Jurkat, Clone E6-1 (cell line): ENCODE measurements around the gene ZNF471. TPM values are rescaled to one million over a fixed set of nuclear protein-coding genes. Genes with fewer than 3 reads are reported as not detected.

Experiments used
- DNase-seq: peaks from one replicate; pipeline ENCODE4 v3.0.0-alpha.2; 2011; ENCODE audit warnings: low read depth, low spot score
- H3K4me3 ChIP-seq: 2 replicates; pipeline ENCODE4 v1.5.1; 2011; ENCODE audit warnings: mild to moderate bottlenecking, low read length, control low read depth, moderate library complexity
- polyA plus RNA-seq: library from polyadenylated mRNA; unstranded; fragments of >200 nt; gene quantifications from one replicate; pipeline ENCODE4 v1.2.1, GENCODE V29; 2012; ENCODE audit warnings: missing spikeins; ENCODE audit not compliant: insufficient read length, insufficient read depth

ZNF471 gene
- not detected for polyA plus RNA-seq

GRCh38 chr19:56507446-56508289 lies at the start of gene ZNF471:
ZNF471 (plus strand) TSS chr19:56507855; CDS start chr19:56511572, 3,717 bp downstream.
- no peak within 1 kb of the TSS for H3K4me3 ChIP-seq
- no peak for DNase-seq

GRCh38 chr19:56474308-56474707 lies 33.3 kb upstream of the ZNF471 start:
- no peak for DNase-seq
- no peak overlapping the region for H3K4me3 ChIP-seq

DNA sequence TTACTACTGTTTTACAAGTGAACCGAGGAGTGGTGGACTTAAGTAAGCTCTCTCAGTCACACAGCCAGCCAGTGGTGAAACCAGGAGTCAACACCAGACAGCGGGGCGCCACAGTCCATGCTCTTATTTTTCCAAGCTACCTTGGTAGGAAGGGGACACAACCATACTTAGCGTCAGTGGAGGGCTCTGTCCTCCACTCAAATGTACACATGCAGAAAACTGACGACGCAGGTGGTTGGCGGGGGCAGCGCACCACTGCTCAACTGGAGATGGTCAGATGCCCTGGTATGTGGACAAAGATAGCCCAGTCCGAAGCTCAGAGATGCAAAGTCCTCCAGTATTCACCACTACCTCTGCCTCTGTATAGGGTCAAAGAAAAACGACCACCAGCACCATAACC lies 31.6 kb upstream of the ZNF471 start:
- H3K4me3 ChIP-seq: no peak overlapping the region
- DNase-seq: no peak

DNA sequence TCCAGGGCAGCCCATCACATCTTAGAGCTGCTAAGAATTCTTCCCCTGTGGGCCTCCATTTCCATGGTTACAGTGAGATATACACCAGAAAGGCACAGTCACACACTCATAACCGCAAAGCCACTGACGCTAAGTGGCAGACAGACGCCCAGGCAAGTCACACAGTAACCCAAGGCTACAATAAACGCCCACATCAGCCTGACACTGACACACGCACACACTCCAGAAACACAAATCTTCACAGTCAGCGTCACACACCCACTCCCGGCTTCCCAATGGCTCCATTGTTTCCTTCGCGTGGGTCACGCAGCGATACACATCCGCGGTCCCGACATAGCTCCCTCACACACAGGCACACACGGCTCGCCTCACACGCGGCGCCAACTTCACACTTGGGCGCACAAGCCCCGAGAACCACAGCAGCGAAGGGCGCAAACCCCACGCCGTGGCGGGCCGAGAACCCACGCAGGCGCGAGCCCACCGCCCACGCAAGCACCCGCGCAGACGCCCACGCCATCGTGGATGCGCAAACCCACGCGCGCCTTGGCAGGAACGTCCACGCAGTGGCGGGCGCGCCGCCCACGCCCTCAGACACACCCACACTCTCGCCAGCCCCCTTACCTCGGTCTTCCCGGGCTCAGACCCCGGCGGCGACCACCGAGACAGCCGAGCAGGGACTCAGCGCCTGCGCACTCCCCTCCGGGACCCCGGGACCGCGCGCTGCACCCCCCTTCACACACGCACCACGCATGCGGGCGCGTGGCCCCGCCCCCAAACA lies 30.8 kb upstream of the ZNF471 start, which contains the start of gene ZNF667:
Gene ZNF667 (minus strand): TSS at position 695 of the 778 bp plus-strand sequence. CDS start 14,975 bp downstream, outside the sequence.
- no peak within 1 kb of the TSS for H3K4me3 ChIP-seq
- no peak for DNase-seq

GRCh38 chr19:56477429-56478338 lies 30.0 kb upstream of the ZNF471 start:
- H3K4me3 ChIP-seq: no peak overlapping the region
- DNase-seq: no peak

- no peak for DNase-seq
Observed at GRCh38 chr19:56491399-56491798, 16.3 kb upstream of the ZNF471 start.

DNA sequence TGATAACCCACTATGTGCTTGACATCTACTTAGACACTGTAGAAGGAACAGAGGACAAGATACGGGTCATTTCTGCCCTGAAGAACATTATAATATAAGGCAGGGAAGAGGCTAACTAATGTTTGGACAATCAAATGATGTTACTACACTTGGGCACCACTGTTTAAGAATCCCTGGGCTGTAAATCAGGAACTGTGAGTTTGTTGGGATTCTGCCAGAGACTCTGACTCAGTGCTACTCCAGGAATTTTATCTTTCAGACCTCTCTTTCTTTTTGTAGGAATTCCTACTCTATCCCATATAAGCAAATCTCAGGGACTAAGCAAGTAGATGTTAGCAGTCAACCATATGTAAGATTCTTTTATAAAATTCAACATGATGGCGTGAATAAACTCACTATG lies 3.1 kb upstream of the ZNF471 start:
- DNase-seq: no peak

More at GRCh38 chr19:56491399-56491798, 16.3 kb upstream of the ZNF471 start:
- H3K4me3 ChIP-seq: no peak overlapping the region

GRCh38 chr19:56508290-56508778 lies 679 bp downstream of the ZNF471 start:
- no peak for DNase-seq
- no peak overlapping the region for H3K4me3 ChIP-seq

More for the DNA sequence above, 3.1 kb upstream of the ZNF471 start:
- H3K4me3 ChIP-seq: no peak overlapping the region

GRCh38 chr19:56525214-56525860 lies 17.7 kb downstream of the ZNF471 start:
- no peak for DNase-seq
- H3K4me3 ChIP-seq: no peak overlapping the region

DNA sequence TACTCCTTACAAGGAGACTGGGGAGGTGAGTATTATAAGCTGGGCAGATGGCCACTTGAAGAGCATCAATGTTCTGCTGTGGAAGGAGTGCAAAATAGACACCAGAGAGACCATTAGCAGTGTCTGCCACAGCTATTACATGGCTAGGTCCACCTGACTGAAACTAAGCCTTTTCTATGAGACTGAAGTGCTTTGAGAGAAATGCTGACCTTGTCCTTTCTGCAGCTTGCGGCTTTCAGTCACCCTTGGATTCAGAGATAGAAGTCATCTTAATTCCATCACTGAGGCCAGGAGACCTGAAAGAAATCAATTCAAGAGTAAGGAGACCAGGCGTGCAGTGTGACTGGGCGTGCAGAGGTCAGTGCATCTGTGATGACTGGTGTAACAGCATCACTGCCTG lies 29.8 kb downstream of the ZNF471 start:
- DNase-seq: no peak
- no peak overlapping the region for H3K4me3 ChIP-seq

DNA sequence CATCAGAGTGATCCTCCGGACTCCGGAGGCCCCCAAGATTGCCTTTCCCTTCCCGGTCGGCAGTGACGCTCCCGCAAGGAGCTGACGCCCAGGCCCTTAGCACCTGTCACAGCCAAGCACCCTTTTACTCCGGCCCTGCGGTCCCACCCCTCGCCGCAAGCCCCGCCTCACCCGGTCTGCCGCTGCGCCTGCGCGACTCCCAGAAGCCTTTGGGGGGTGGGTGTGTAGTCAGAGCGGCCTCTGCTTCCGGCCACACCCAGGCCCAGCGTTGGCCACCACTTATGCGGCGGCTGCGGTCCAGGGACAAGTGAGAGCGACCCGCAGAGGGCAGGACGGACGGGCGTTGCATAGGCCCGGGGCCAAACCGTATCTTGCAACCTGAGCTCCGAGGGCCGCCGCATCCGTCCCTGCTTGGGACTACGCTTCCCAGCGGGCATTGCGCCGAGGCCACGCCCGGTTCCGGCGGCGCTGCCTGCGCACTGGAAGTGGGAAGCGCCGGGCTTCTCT lies 30.7 kb downstream of the ZNF471 start:
- H3K4me3 ChIP-seq: no peak overlapping the region
- DNase-seq: no peak

GRCh38 chr19:56538761-56539263 lies 31.2 kb downstream of the ZNF471 start, which contains the start of gene ZFP28:
ZFP28 (plus strand) TSS chr19:56538948; CDS start chr19:56539019, 71 bp downstream.
- H3K4me3 ChIP-seq: no peak within 1 kb of the TSS
- no peak for DNase-seq

DNA sequence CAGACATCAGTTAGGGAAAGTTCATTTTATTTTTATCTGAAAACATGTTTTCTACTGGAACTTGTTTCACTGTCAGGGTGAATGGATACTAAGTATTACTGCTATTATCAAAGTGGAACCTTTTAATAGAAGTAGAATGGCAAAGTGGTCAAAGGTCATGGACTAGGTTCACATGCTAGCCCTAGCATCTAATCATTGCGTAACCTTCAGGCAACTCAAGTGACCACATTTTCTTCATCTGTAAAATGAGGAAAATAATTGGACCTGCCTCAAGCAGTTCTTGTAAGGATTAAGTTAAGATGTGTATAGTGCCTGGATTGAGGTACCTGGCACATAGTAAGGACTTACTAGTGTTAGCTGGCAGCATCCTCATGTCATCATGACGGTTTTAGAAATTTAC lies 36.1 kb downstream of the ZNF471 start:
- H3K4me3 ChIP-seq: no peak overlapping the region
- no peak for DNase-seq

GRCh38 chr19:56547535-56547934 lies 39.9 kb downstream of the ZNF471 start:
- no peak for DNase-seq
- no peak overlapping the region for H3K4me3 ChIP-seq

DNA sequence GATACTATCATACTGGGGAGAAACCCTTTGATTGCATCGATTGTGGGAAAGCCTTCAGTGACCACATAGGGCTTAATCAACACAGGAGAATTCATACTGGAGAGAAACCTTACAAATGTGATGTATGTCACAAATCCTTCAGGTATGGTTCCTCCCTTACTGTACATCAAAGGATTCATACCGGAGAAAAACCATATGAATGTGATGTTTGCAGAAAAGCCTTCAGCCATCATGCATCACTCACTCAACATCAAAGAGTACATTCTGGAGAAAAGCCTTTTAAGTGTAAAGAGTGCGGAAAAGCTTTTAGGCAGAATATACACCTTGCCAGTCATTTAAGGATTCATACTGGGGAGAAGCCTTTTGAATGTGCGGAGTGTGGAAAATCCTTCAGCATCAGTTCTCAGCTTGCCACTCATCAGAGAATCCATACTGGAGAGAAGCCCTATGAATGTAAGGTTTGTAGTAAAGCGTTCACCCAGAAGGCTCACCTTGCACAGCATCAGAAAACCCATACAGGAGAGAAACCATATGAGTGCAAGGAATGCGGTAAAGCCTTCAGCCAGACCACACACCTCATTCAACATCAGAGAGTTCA lies 46.7 kb downstream of the ZNF471 start:
- H3K4me3 ChIP-seq: no peak overlapping the region
- DNase-seq: no peak

DNA sequence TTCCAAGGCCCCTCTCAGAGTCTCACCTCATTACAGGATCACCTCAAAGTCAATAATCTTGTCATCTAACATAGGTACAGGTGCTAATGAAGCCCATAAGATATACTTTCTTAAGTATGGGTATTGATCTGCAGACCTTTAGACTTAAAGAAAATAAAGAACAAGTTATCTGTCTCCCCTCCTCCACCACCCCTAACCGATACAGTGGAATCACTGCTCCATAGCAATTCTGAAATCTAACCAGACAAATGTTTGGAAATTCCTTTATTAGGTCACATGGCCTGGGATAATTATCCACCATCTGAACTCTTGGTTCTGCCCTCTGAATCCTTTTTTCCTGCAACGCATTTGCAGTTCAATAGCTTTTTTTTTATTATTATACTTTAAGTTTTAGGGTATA lies 55.1 kb downstream of the ZNF471 start:
- H3K4me3 ChIP-seq: no peak overlapping the region

DNA sequence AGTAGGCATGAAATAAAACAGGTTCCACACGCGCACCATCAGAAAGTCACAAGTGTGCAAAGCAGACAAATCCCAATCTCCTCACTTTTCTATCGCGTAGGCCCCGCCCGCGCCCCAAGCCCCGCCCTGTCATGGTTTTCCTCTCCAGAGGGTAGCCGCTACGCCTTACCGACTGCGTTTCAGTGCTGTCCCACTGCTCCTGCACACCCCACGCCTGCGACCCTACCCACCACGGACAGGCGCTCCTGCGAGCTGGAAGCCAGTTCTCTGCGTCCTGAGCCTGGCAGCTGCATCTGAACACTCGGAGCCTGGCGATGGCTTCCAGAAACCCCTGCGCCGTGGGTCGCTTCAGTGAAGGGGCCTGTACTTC lies 59.2 kb downstream of the ZNF471 start:
- DNase-seq: no peak
- no peak overlapping the region for H3K4me3 ChIP-seq

More for the DNA sequence above, 55.1 kb downstream of the ZNF471 start:
- DNase-seq: no peak
